ENCODE measurements around the gene MLYCD. TPM values are rescaled to one million over a fixed set of nuclear protein-coding genes. Genes with fewer than 3 reads are reported as not detected.

Gene MLYCD
- total and polyA plus RNA-seq, 2 donors (not counting 1 experiment from before 2014, with no cell fraction given) = 2.3 to 17.1 TPM

DNA sequence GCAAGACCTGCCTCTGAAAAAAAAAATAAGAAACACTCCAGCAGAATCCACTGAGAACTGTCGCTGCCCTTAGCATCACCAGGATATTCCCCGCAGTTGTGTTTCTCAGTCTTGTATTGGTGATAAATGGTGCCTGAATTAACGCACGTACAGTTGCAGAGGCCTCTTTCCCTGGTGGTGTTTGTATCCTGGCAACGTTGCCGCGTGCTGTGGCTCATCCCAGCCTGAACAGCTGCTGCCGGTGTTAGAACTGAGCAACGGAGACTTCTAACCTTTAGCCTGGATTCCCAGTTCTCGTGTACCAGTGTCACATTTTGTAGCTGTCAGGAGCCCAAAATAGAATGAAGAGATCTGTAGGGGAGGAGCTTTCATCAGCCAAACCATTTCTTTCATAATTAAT lies 4.8 kb downstream of the MLYCD start:
- POLR2A ChIA-PET = no interaction called here
- no peaks in the 10 kb centered on the region for H3K27me3 Mint-ChIP-seq
- peaks cover 0 to 18% of the 10 kb centered on the region in 2 experiments for H3K36me3 ChIP-seq (replicated peaks in 1 of 2; ENCODE audit: control extremely low read depth in 1 of 2, control insufficient read depth in 1 of 2, extremely low read depth in 1 of 2, insufficient read depth in 2 of 2, low read length in 1 of 2)
- peaks cover 24% of the 10 kb centered on the region for H3K4me1 Mint-ChIP-seq
- H3K4me2 ChIP-seq (replicated peaks; ENCODE audit: low read depth, low read length, poor library complexity, severe bottlenecking) = no peak overlapping the region
- H3K4me1 ChIP-seq (ENCODE audit: control insufficient read depth in 2 of 2, insufficient read depth in 2 of 2, low read length in 2 of 2) = peaks cover 8 to 12% of the 10 kb centered on the region in 2 donors
- H2AFZ ChIP-seq (ENCODE audit: insufficient read depth, low read depth, low read length, poor library complexity, severe bottlenecking) = no peak overlapping the region
- H3K9me3 ChIP-seq (ENCODE audit: control extremely low read depth in 1 of 3, control insufficient read depth in 2 of 3, insufficient read depth in 1 of 3, low read length in 2 of 3) = peaks cover 0 to 3% (median 0%) of the 10 kb centered on the region in 3 donors
- no peaks in the 10 kb centered on the region for H3K9me3 Mint-ChIP-seq (ENCODE audit: insufficient read depth)
- DNase-seq (no peak), ATAC-seq (ENCODE audit: low read depth) (no peak)
- H3K9ac ChIP-seq (ENCODE audit: low read length) = no peak overlapping the region
- no peak overlapping the region for H3K27ac Mint-ChIP-seq
- H3K4me3 Mint-ChIP-seq = no peak overlapping the region
- intact Hi-C loops (cut with micrococcal nuclease) = no loop called here
- H3K27me3 ChIP-seq (replicated peaks in 1 of 4; ENCODE audit: control extremely low read depth in 1 of 4, control insufficient read depth in 3 of 4, insufficient read depth in 4 of 4, low read length in 3 of 4) = no peaks in the 10 kb centered on the region
- H3K27ac ChIP-seq (ENCODE audit: low read length in 2 of 2) = no peak overlapping the region
- TF ChIP-seq, protein P1, sequence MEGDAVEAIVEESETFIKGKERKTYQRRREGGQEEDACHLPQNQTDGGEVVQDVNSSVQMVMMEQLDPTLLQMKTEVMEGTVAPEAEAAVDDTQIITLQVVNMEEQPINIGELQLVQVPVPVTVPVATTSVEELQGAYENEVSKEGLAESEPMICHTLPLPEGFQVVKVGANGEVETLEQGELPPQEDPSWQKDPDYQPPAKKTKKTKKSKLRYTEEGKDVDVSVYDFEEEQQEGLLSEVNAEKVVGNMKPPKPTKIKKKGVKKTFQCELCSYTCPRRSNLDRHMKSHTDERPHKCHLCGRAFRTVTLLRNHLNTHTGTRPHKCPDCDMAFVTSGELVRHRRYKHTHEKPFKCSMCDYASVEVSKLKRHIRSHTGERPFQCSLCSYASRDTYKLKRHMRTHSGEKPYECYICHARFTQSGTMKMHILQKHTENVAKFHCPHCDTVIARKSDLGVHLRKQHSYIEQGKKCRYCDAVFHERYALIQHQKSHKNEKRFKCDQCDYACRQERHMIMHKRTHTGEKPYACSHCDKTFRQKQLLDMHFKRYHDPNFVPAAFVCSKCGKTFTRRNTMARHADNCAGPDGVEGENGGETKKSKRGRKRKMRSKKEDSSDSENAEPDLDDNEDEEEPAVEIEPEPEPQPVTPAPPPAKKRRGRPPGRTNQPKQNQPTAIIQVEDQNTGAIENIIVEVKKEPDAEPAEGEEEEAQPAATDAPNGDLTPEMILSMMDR (IDR thresholded peaks at IDR 0.05) = no peak
- TF ChIP-seq EZH2 (IDR thresholded peaks at IDR 0.05; ENCODE audit: borderline replicate concordance, insufficient read depth, low read depth, low read length, poor library complexity, severe bottlenecking) = no peak
- 98% methylated on average over 7 of the region's 10 CpGs for WGBS (ENCODE audit: insufficient coverage)
- peaks cover 67% of the 10 kb centered on the region for H4K20me1 ChIP-seq (ENCODE audit: control insufficient read depth, insufficient read depth, low read length, poor library complexity, severe bottlenecking)
- peaks cover 65% of the 10 kb centered on the region for H3K79me2 ChIP-seq (ENCODE audit: control insufficient read depth, insufficient read depth, low read length)
- H3K4me3 ChIP-seq (ENCODE audit: control extremely low read depth in 1 of 5, extremely low read depth in 1 of 5, insufficient read depth in 1 of 5, low read depth in 2 of 5, low read length in 4 of 5) = no peak overlapping the region
- CTCF ChIA-PET = interaction anchor here (0.5 to 1.0 kb wide), 2 partner anchors 77 to 152 kb away, joined by 3 to 4 read pairs; no protein-coding TSS in a partner anchor

DNA sequence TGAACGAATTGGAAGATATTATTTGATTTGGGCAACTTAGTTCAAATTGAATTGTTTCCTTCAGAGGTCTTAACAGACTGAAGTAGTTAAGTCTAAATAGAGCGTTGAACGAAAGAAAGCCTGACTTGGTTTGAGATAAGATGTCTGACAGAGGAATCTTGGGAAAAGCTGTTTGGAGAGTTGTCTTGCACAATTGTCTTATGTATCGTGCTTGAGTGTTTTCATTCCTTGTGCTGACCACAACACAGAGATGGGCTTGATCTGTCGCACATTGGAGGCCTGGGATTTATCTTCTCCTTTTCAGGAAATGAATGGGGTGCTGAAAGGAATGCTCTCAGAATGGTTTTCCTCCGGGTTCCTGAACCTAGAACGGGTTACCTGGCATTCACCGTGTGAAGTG lies 7.8 kb downstream of the MLYCD start:
- no peak overlapping the region for H3K27ac Mint-ChIP-seq
- H3K36me3 ChIP-seq (replicated peaks in 1 of 2; ENCODE audit: control extremely low read depth in 1 of 2, control insufficient read depth in 1 of 2, extremely low read depth in 1 of 2, insufficient read depth in 2 of 2, low read length in 1 of 2) = peaks cover 0 to 28% of the 10 kb centered on the region in 2 experiments
- H3K4me3 Mint-ChIP-seq = no peak overlapping the region
- POLR2A ChIA-PET = no interaction called here
- H3K27ac ChIP-seq (ENCODE audit: low read length in 2 of 2) = no peak overlapping the region
- no peaks in the 10 kb centered on the region for H3K4me1 ChIP-seq (ENCODE audit: control insufficient read depth in 2 of 2, insufficient read depth in 2 of 2, low read length in 2 of 2)
- CTCF ChIA-PET = no interaction called here
- no peaks in the 10 kb centered on the region for H3K27me3 Mint-ChIP-seq
- peaks cover 0 to 3% (median 0%) of the 10 kb centered on the region in 3 donors for H3K9me3 ChIP-seq (ENCODE audit: control extremely low read depth in 1 of 3, control insufficient read depth in 2 of 3, insufficient read depth in 1 of 3, low read length in 2 of 3)
- WGBS (ENCODE audit: insufficient coverage) = 95% methylated on average over 5 of the region's 8 CpGs
- no peaks in the 10 kb centered on the region for H3K9me3 Mint-ChIP-seq (ENCODE audit: insufficient read depth)
- peaks cover 42% of the 10 kb centered on the region for H3K79me2 ChIP-seq (ENCODE audit: control insufficient read depth, insufficient read depth, low read length)
- TF ChIP-seq, protein P1 (IDR thresholded peaks at IDR 0.05) = no peak
- no peak for TF ChIP-seq EZH2 (IDR thresholded peaks at IDR 0.05; ENCODE audit: borderline replicate concordance, insufficient read depth, low read depth, low read length, poor library complexity, severe bottlenecking)
- no peak for ATAC-seq (ENCODE audit: low read depth)
- H2AFZ ChIP-seq (ENCODE audit: insufficient read depth, low read depth, low read length, poor library complexity, severe bottlenecking) = no peak overlapping the region
- intact Hi-C loops (cut with micrococcal nuclease) = no loop called here
- H3K4me1 Mint-ChIP-seq = peaks cover 5% of the 10 kb centered on the region
- H3K9ac ChIP-seq (ENCODE audit: low read length) = no peak overlapping the region
- no peak overlapping the region for H3K4me2 ChIP-seq (replicated peaks; ENCODE audit: low read depth, low read length, poor library complexity, severe bottlenecking)
- no peak for DNase-seq
- H3K27me3 ChIP-seq (replicated peaks in 1 of 4; ENCODE audit: control extremely low read depth in 1 of 4, control insufficient read depth in 3 of 4, insufficient read depth in 4 of 4, low read length in 3 of 4) = no peaks in the 10 kb centered on the region
- no peak overlapping the region for H3K4me3 ChIP-seq (ENCODE audit: control extremely low read depth in 1 of 5, extremely low read depth in 1 of 5, insufficient read depth in 1 of 5, low read depth in 2 of 5, low read length in 4 of 5)
- H4K20me1 ChIP-seq (ENCODE audit: control insufficient read depth, insufficient read depth, low read length, poor library complexity, severe bottlenecking) = peaks cover 51% of the 10 kb centered on the region

All from B cell (primary cell).